Gastrocnemius medialis (tissue), 4 donors: ENCODE data around the gene SP100.

Source experiments
- CTCF ChIP-seq, 5 experiments: fragments of 450-650 bp in 3 of 5; fragments of 200-600 bp in 2 of 5; sonication (generic) in 2 of 5; IDR thresholded peaks in 4 of 5; conservative IDR thresholded peaks in 1 of 5; 1 replicate in 4 of 5; 2 replicates in 1 of 5; pipeline ENCODE4 v1.5.1; 2016 to 2019; ENCODE audit warnings: antibody characterized with exemption in 5 of 5, mild to moderate bottlenecking in 3 of 5, moderate library complexity in 3 of 5
- POLR2A ChIP-seq, 2 donors: fragments of 450-650 bp; IDR thresholded peaks; one replicate each; pipeline ENCODE4 v1.6.1; 2017; ENCODE audit warnings: antibody characterized with exemption in 2 of 2, mild to moderate bottlenecking in 2 of 2, moderate library complexity in 2 of 2

- no peak for TF ChIP-seq CTCF (IDR thresholded peaks at IDR 0.05 in 4 of 5, conservative IDR thresholded peaks at IDR 0.05 in 1 of 5)
- TF ChIP-seq POLR2A (IDR thresholded peaks at IDR 0.05), result no peak
Measured at GRCh38 chr2:230569298-230569697, 153.3 kb downstream of the SP100 start.
